Kidney (tissue), 14 donors: ENCODE data around the gene C19orf25. TPM values are rescaled to one million over a fixed set of nuclear protein-coding genes. Genes with fewer than 3 reads are reported as not detected.

ENCODE experiments used
- DNase-seq, 5 donors: peaks; one replicate each; pipeline ENCODE4 v3.0.0-alpha.2; 2013 to 2020
- FAIRE-seq: peaks from 2 replicates; lab custom pipeline; 2012; peaks lifted over from hg19 to GRCh38; lab: Jason Lieb, UNC
- H3K27ac ChIP-seq, 2 donors: one replicate each; pipeline ENCODE4 v1.7.0; 2013; ENCODE audit warnings: low read depth in 2 of 2, low read length in 2 of 2, inconsistent platforms in 1 of 2
- H3K27me3 ChIP-seq: one replicate; pipeline ENCODE4 v1.7.1; 2013; ENCODE audit warnings: low read length, inconsistent platforms; ENCODE audit not compliant: control insufficient read depth, insufficient read depth
- H3K36me3 ChIP-seq, 3 donors: one replicate each; pipeline versions ENCODE4 v1.7.0 to v1.7.1; 2013; ENCODE audit warnings: low read length in 3 of 3, control low read depth in 1 of 3, inconsistent platforms in 1 of 3; ENCODE audit not compliant: insufficient read depth in 3 of 3, control insufficient read depth in 2 of 3
- H3K4me1 ChIP-seq, 3 donors: one replicate each; pipeline versions ENCODE4 v1.7.0 to v1.7.1; 2013; ENCODE audit warnings: low read length in 3 of 3, inconsistent platforms in 1 of 3, low read depth in 1 of 3; ENCODE audit not compliant: control insufficient read depth in 2 of 3, insufficient read depth in 2 of 3
- H3K4me3 ChIP-seq, 3 donors: one replicate each; pipeline versions ENCODE4 v1.7.0 to v1.8.1; 2013; ENCODE audit warnings: low read length in 3 of 3, control low read depth in 1 of 3, inconsistent platforms in 1 of 3
- H3K9ac ChIP-seq, 3 donors: one replicate each; pipeline versions ENCODE4 v1.7.0 to v1.7.1; 2013; ENCODE audit warnings: low read length in 3 of 3, control low read depth in 1 of 3, inconsistent platforms in 1 of 3
- H3K9me3 ChIP-seq, 3 donors: one replicate each; pipeline versions ENCODE4 v1.7.0 to v1.7.1; 2013; ENCODE audit warnings: low read length in 3 of 3, control low read depth in 1 of 3, inconsistent platforms in 1 of 3; ENCODE audit not compliant: control insufficient read depth in 2 of 3, insufficient read depth in 1 of 3
- CTCF ChIP-seq: IDR thresholded peaks from 3 replicates; pipeline ENCODE4 v1.5.1; 2012; ENCODE audit warnings: mild to moderate bottlenecking, moderate library complexity, borderline replicate concordance; ENCODE audit not compliant: insufficient read depth; ENCODE audit errors: extremely low read depth
- intact Hi-C: fragments of 100-400 bp; cut with DNase I; formaldehyde crosslinking; loops from one replicate; pipeline ENCODE4 v1.11.1; 2022
- polyA plus RNA-seq: library from polyadenylated mRNA; stranded (reverse); fragments of 350-450 nt; fragmentation: Illumina TruSeq; extraction: RNeasy Lipid Tissue Mini Kit (QIAGEN cat#74804); gene quantifications from one replicate; pipeline ENCODE4 v1.2.3, GENCODE V29; 2014; ENCODE audit warnings: low read depth, low replicate concordance; ENCODE audit not compliant: insufficient read depth
- total RNA-seq: library from RNA; stranded (reverse); fragmentation: NEBNext Ultra II Directional; extraction: Animal tissue kit (Norgen Biotek cat#: 25700); gene quantifications from one replicate; pipeline ENCODE4 v1.2.1, GENCODE V29; 2021
- donor health status: control.
- donor health status: control.
- donor health status: control.
- donor health status: control.
- donor health status: control.
- donor health status: DM: yes; HTN: yes; CAD: no.
- donor health status: Normal renal cell carcinoma (clear cell type).

Gene C19orf25
- total and polyA plus RNA-seq, 2 donors from 2014 or later, result 32.5 to 50.9 TPM

- Histone ChIP-seq H3K4me1 (peaks cover 0 to 2% (median 0%) of the 10 kb centered on the region in 3 donors), H3K9ac (no peak overlapping the region), H3K27me3 (no peaks in the 10 kb centered on the region), H3K4me3 (no peak overlapping the region), H3K9me3 (no peaks in the 10 kb centered on the region), H3K36me3 (peaks cover 0 to 21% (median 14%) of the 10 kb centered on the region in 3 donors), H3K27ac (no peak overlapping the region)
- FAIRE-seq (no peak), DNase-seq (peak in 1 of 5 donors; percentile 75)
- intact Hi-C loops, result no loop called here
- no peak for TF ChIP-seq CTCF
Observed at GRCh38 chr19:1432507-1432887, 46.5 kb downstream of the C19orf25 start.

- H3K27ac ChIP-seq, result no peak overlapping the region
- peaks cover 0 to 2% (median 0%) of the 10 kb centered on the region in 3 donors for H3K4me1 ChIP-seq
- no peak for DNase-seq
- no peaks in the 10 kb centered on the region for H3K27me3 ChIP-seq
- H3K9ac ChIP-seq, result no peak overlapping the region
- H3K4me3 ChIP-seq, result no peak overlapping the region
- no peak for FAIRE-seq
- peaks cover 0 to 26% (median 15%) of the 10 kb centered on the region in 3 donors for H3K36me3 ChIP-seq
- no peaks in the 10 kb centered on the region for H3K9me3 ChIP-seq
- intact Hi-C loops, result no loop called here
- TF ChIP-seq CTCF, result no peak
Observed at GRCh38 chr19:1431759-1432506, 47.1 kb downstream of the C19orf25 start.

- Histone ChIP-seq H3K27me3 (no peaks in the 10 kb centered on the region), H3K36me3 (peaks cover 0 to 28% (median 12%) of the 10 kb centered on the region in 3 donors), H3K27ac (no peak overlapping the region), H3K9me3 (no peaks in the 10 kb centered on the region), H3K9ac (no peak overlapping the region), H3K4me1 (peaks cover 0 to 11% (median 5%) of the 10 kb centered on the region in 3 donors), H3K4me3 (no peak overlapping the region)
- FAIRE-seq, result no peak
- DNase-seq, result peak in 3 of 5 donors; percentile 40 to 73 (median 60)
- TF ChIP-seq CTCF, result no peak
- intact Hi-C loops, result no loop called here
Observed at GRCh38 chr19:1430246-1430645, 48.8 kb downstream of the C19orf25 start.
